Osteoblast (primary cell): Measurements from ENCODE around the gene GPR101. TPM values are rescaled to one million over a fixed set of nuclear protein-coding genes. Genes with fewer than 3 reads are reported as not detected.
A peak's percentile ranks its signal among the peaks of the same experiment; 100 is the strongest.

ENCODE experiments used
- DNase-seq: peaks from one replicate; pipeline ENCODE4 v3.0.0; 2011; ENCODE audit warnings: low spot score, mixed read lengths; ENCODE audit not compliant: insufficient read length; ENCODE audit errors: missing footprints
- H2AFZ ChIP-seq: 2 replicates; pipeline ENCODE4 v1.6.0; 2011; ENCODE audit warnings: mild to moderate bottlenecking, low read length
- H3K27ac ChIP-seq: 2 replicates; pipeline ENCODE4 v1.5.1; 2011; ENCODE audit warnings: mild to moderate bottlenecking, low read depth, low read length, moderate library complexity
- H3K27me3 ChIP-seq: 2 replicates; pipeline ENCODE4 v1.6.0; 2012; ENCODE audit warnings: mild to moderate bottlenecking, control low read depth, inconsistent platforms, low read length, moderate library complexity; ENCODE audit not compliant: insufficient read depth
- H3K36me3 ChIP-seq: 2 replicates; pipeline ENCODE4 v1.5.1; 2011; ENCODE audit warnings: mild to moderate bottlenecking, low read length, control low read depth, moderate library complexity; ENCODE audit not compliant: insufficient read depth
- H3K4me1 ChIP-seq: 2 replicates; pipeline ENCODE4 v1.5.1; 2011; ENCODE audit warnings: mild to moderate bottlenecking, low read length, control low read depth, moderate library complexity; ENCODE audit not compliant: insufficient read depth
- H3K4me2 ChIP-seq: 2 replicates; pipeline ENCODE4 v1.6.0; 2011; ENCODE audit warnings: mild to moderate bottlenecking, low read length; ENCODE audit not compliant: insufficient read depth
- H3K4me3 ChIP-seq: fragments of 200-600 bp; sonication (generic); 3 replicates; pipeline ENCODE4 v1.5.1; 2012; ENCODE audit warnings: mild to moderate bottlenecking, low read length, inconsistent platforms; ENCODE audit not compliant: insufficient read depth
- H3K79me2 ChIP-seq: 2 replicates; pipeline ENCODE4 v1.6.0; 2012; ENCODE audit warnings: mild to moderate bottlenecking, low read length, control low read depth, inconsistent platforms; ENCODE audit not compliant: insufficient read depth
- H3K9me3 ChIP-seq: 2 replicates; pipeline ENCODE4 v1.5.1; 2011; ENCODE audit warnings: low read depth, low read length, control low read depth
- H4K20me1 ChIP-seq: 2 replicates; pipeline ENCODE4 v1.6.0; 2012; ENCODE audit warnings: mild to moderate bottlenecking, low read length, control low read depth; ENCODE audit not compliant: insufficient read depth
- CTCF ChIP-seq: IDR thresholded peaks from 2 replicates; pipeline ENCODE4 v1.5.1; 2011; ENCODE audit warnings: mild to moderate bottlenecking, low read depth, low read length, moderate library complexity; ENCODE audit errors: extremely low read depth
- total RNA-seq: library from RNA; depleted of rRNA; stranded (reverse); fragments of >200 nt; gene quantifications from 2 replicates; pipeline ENCODE4 v1.2.3, GENCODE V29; 2012

GPR101 gene
- total RNA-seq, 1 donor, result not detected

GRCh38 chrX:136999024-136999423 is 34.8 kb downstream of the GPR101 start:
- Histone ChIP-seq H3K4me2 (no peak overlapping the region), H3K4me1 (no peaks in the 10 kb centered on the region)

More at GRCh38 chrX:136999024-136999423, 34.8 kb downstream of the GPR101 start:
- H2AFZ ChIP-seq, result no peak overlapping the region
- no peak overlapping the region for H3K27ac ChIP-seq
- no peak overlapping the region for H3K4me3 ChIP-seq
- DNase-seq, result peak; percentile 30
- no peaks in the 10 kb centered on the region for H3K9me3 ChIP-seq
- no peaks in the 10 kb centered on the region for H3K36me3 ChIP-seq
- no peaks in the 10 kb centered on the region for H3K79me2 ChIP-seq
- H3K27me3 ChIP-seq, result no peaks in the 10 kb centered on the region
- TF ChIP-seq CTCF, result no peak
- H4K20me1 ChIP-seq, result no peaks in the 10 kb centered on the region

Other genes with a start within 250 kb of the GPR101 start
- gene RBMX, start 153.3 kb downstream of the GPR101 start, total RNA-seq, result 202 and 210 TPM in 2 replicates